Naive thymus-derived CD4-positive, alpha-beta T cell (primary cell): Measurements from ENCODE around the gene HUS1B. TPM values are rescaled to one million over a fixed set of nuclear protein-coding genes. Genes with fewer than 3 reads are reported as not detected.

Experiments used
- ATAC-seq: fragments of 150-1000 bp; cut with Tn5 transposase; 2 replicates; pipeline ENCODE4 v1.10.0; 2021; ENCODE audit warnings: mild to moderate bottlenecking, moderate library complexity
- CTCF ChIA-PET: fragments of 350-600 bp; sonication (Branson Sonifier 250); formaldehyde crosslinking; loops from one replicate; lab custom pipeline; 2021; ENCODE audit warnings: antibody characterized with exemption; lab: Charles Lee
- POLR2A ChIA-PET: fragments of 350-600 bp; sonication (Branson Sonifier 250); formaldehyde crosslinking; loops from one replicate; lab custom pipeline; 2021; ENCODE audit warnings: antibody characterized with exemption, inconsistent platforms; lab: Charles Lee
- DNase-seq, 9 donors: peaks; one replicate each; pipeline versions ENCODE4 v3.0.0 to v3.0.0-alpha.2; 2020 to 2022; ENCODE audit warnings: mixed read lengths in 1 of 9
- H3K27ac ChIP-seq: one replicate; pipeline ENCODE4 v1.7.0; 2013; ENCODE audit warnings: mild to moderate bottlenecking, low read depth, low read length, moderate library complexity
- H3K27me3 ChIP-seq, 2 donors: one replicate each; pipeline ENCODE4 v1.7.0; 2013; ENCODE audit warnings: low read length in 2 of 2, mild to moderate bottlenecking in 2 of 2, moderate library complexity in 2 of 2; ENCODE audit not compliant: control insufficient read depth in 2 of 2, insufficient read depth in 2 of 2
- H3K36me3 ChIP-seq, 3 experiments: 1 replicate in 2 of 3; 2 replicates in 1 of 3; pipeline ENCODE4 v1.7.0; 2013; ENCODE audit warnings: low read length in 3 of 3, mild to moderate bottlenecking in 3 of 3, moderate library complexity in 1 of 3; ENCODE audit not compliant: insufficient read depth in 3 of 3, control insufficient read depth in 2 of 3
- H3K4me1 ChIP-seq, 2 donors: one replicate each; pipeline ENCODE4 v1.7.0; 2013; ENCODE audit warnings: low read length in 2 of 2, mild to moderate bottlenecking in 2 of 2, moderate library complexity in 1 of 2; ENCODE audit not compliant: control insufficient read depth in 2 of 2, insufficient read depth in 2 of 2
- H3K4me3 ChIP-seq: 2 replicates; pipeline ENCODE4 v1.7.0; 2013; ENCODE audit warnings: mild to moderate bottlenecking, low read length
- H3K9me3 ChIP-seq, 3 experiments: 1 replicate in 2 of 3; 2 replicates in 1 of 3; pipeline ENCODE4 v1.7.0; 2013; ENCODE audit warnings: low read length in 3 of 3; ENCODE audit not compliant: control insufficient read depth in 2 of 3
- H3K27ac Mint-ChIP-seq, 9 donors: one replicate each; pipeline ENCODE4 v1.8.0; 2020 to 2022; ENCODE audit warnings: mixed read lengths in 9 of 9, mild to moderate bottlenecking in 8 of 9, moderate library complexity in 5 of 9, inconsistent platforms in 2 of 9
- H3K27me3 Mint-ChIP-seq, 5 donors: one replicate each; pipeline ENCODE4 v1.8.0; 2021 to 2022; ENCODE audit warnings: mixed read lengths in 5 of 5, mild to moderate bottlenecking in 1 of 5
- H3K36me3 Mint-ChIP-seq, 5 donors: one replicate each; pipeline ENCODE4 v1.8.0; 2020 to 2022; ENCODE audit warnings: mixed read lengths in 5 of 5, mild to moderate bottlenecking in 3 of 5, inconsistent platforms in 1 of 5
- H3K4me1 Mint-ChIP-seq, 7 donors: one replicate each; pipeline ENCODE4 v1.8.0; 2020 to 2022; ENCODE audit warnings: mixed read lengths in 7 of 7, mild to moderate bottlenecking in 3 of 7, inconsistent platforms in 1 of 7
- H3K4me3 Mint-ChIP-seq, 10 donors: one replicate each; pipeline ENCODE4 v1.8.0; 2020 to 2022; ENCODE audit warnings: mild to moderate bottlenecking in 10 of 10, mixed read lengths in 10 of 10, moderate library complexity in 6 of 10, inconsistent platforms in 2 of 10
- H3K9me3 Mint-ChIP-seq, 11 donors: one replicate each; pipeline ENCODE4 v1.8.0; 2020 to 2022; ENCODE audit warnings: mixed read lengths in 11 of 11, mild to moderate bottlenecking in 4 of 11, inconsistent platforms in 1 of 11, moderate library complexity in 1 of 11
- intact Hi-C, 2 donors: fragments of 100-400 bp; cut with micrococcal nuclease; formaldehyde crosslinking; loops; one replicate each; pipeline ENCODE4 v1.15.1; 2023
- polyA plus RNA-seq, 2 donors: library from polyadenylated mRNA; unstranded; fragments of 300-500 nt; fragmentation: Illumina TruSeq; gene quantifications; one replicate each; pipeline ENCODE4 v1.2.3, GENCODE V29; 2021
- total RNA-seq, 6 experiments: library from RNA in 5 of 6; stranded (reverse) in 5 of 6; gene quantifications; 1 replicate in 5 of 6; 2 replicates in 1 of 6; pipeline ENCODE4 v1.2.3 and lab custom pipeline; 2021 to 2026

Gene HUS1B
- total and polyA plus RNA-seq, 7 experiments from 2014 or later, result 1.1 to 3.5 (median 2.1) TPM

DNA sequence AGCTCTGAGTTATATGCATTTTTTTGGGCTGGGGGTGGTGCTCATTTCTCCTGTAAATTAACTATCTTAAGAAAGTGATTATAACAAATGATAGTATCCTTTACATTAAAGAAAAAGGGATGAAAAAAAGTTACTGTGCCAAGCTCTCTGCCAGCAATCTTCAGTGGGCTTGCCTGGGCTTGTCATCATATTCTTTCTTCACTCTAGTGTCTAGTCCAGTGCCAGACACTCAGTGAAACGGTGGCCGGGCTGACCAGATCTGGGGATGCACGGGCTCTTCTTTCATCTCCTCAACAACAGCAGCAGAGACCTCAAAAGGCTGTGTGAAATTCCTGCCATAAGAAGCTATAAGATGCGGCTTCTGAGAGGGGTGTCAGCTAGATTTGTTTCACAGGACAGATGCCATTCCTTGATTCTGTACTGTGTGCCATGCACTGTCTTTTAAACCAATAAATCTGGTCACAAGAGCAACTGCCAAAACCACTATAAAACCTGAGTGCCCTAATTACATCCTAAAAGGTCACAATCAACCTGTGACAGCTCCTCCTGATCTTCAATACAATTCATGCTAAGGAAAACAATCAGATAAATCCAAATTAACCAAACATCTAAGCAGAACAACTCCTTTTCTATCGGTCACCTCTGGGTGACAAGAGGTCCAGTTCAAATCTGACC lies 23.9 kb upstream of the HUS1B start:
- Mint-ChIP-seq H3K4me1 (peaks cover 48 to 67% (median 56%) of the 10 kb centered on the region in 7 donors), H3K27me3 (no peaks in the 10 kb centered on the region), H3K4me3 (peak overlapping the region in 2 of 10 donors; percentile 3 to 11), H3K27ac (no peak overlapping the region), H3K9me3 (no peaks in the 10 kb centered on the region), H3K36me3 (peaks cover 8 to 39% (median 18%) of the 10 kb centered on the region in 5 donors)
- Histone ChIP-seq H3K27me3 (no peaks in the 10 kb centered on the region), H3K9me3 (no peaks in the 10 kb centered on the region), H3K36me3 (no peaks in the 10 kb centered on the region), H3K27ac (no peak overlapping the region), H3K4me1 (peaks cover 20 to 27% of the 10 kb centered on the region in 2 donors), H3K4me3 (no peak overlapping the region)
- intact Hi-C loops, result loop anchor here in 1 of 2 donors (10.0 kb wide), 1 partner anchor 66 kb away; no protein-coding TSS in a partner anchor
- POLR2A ChIA-PET, result no interaction called here
- no peak for DNase-seq
- CTCF ChIA-PET, result no interaction called here
- no peak for ATAC-seq

DNA sequence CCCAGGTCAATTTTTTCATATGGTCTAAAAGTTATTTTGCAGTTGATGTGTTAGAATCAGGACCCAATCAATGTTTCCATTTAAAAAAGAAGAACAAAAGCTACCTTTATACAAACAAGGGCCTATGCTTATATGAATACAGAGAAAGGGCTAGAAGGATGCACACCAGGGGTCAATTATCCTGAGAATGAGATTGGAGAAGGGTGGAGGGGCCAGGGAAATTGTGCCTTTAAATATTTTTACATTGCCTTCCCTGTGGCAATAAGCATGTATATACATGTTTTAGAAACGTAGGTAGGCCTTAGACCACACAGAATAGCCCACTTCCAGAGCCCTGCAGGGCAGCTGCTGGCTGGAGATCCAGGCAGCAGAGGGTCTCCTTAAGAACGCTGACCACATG lies 23.4 kb upstream of the HUS1B start:
- Mint-ChIP-seq H3K4me3 (peak overlapping the region in 1 of 10 donors; percentile 3), H3K27ac (no peak overlapping the region), H3K36me3 (peaks cover 5 to 35% (median 15%) of the 10 kb centered on the region in 5 donors), H3K4me1 (peaks cover 44 to 62% (median 52%) of the 10 kb centered on the region in 7 donors), H3K9me3 (no peaks in the 10 kb centered on the region), H3K27me3 (no peaks in the 10 kb centered on the region)
- H3K4me3 ChIP-seq, result no peak overlapping the region
- ChIA-PET CTCF (no interaction called here), POLR2A (no interaction called here)
- no peaks in the 10 kb centered on the region for H3K36me3 ChIP-seq
- DNase-seq (no peak), ATAC-seq (no peak)
- no peak overlapping the region for H3K27ac ChIP-seq
- H3K27me3 ChIP-seq, result no peaks in the 10 kb centered on the region
- intact Hi-C loops, result loop anchor here in 1 of 2 donors (10.0 kb wide), 1 partner anchor 65 kb away; no protein-coding TSS in a partner anchor
- H3K4me1 ChIP-seq, result peaks cover 15 to 21% of the 10 kb centered on the region in 2 donors
- H3K9me3 ChIP-seq, result no peaks in the 10 kb centered on the region

DNA sequence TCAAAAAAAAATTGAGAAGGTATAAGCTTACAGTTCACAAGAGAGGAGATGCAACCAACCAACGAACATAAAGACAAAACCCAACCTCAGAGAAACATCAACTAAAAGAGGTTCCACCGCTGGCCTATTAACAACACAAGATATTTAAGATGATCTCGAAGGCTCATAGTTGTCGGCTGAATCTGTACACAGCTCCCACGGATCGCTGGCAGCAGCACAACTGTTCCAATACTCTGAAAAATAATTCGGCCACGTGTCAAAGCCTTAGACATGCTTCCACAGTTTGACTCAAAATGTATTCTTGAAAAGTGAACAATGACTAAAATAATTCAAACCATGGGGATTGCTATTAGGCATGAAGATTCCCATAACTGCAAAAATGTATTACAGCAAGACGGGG lies 22.4 kb upstream of the HUS1B start:
- Histone ChIP-seq H3K27me3 (no peaks in the 10 kb centered on the region), H3K9me3 (no peaks in the 10 kb centered on the region), H3K4me3 (no peak overlapping the region), H3K27ac (no peak overlapping the region), H3K4me1 (peaks cover 5 to 15% of the 10 kb centered on the region in 2 donors), H3K36me3 (no peaks in the 10 kb centered on the region)
- peaks cover 5 to 32% (median 16%) of the 10 kb centered on the region in 5 donors for H3K36me3 Mint-ChIP-seq
- POLR2A ChIA-PET, result no interaction called here
- no peaks in the 10 kb centered on the region for H3K9me3 Mint-ChIP-seq
- H3K4me1 Mint-ChIP-seq, result peaks cover 46 to 68% (median 54%) of the 10 kb centered on the region in 7 donors
- H3K27ac Mint-ChIP-seq, result no peak overlapping the region
- H3K27me3 Mint-ChIP-seq, result no peaks in the 10 kb centered on the region
- CTCF ChIA-PET, result no interaction called here
- DNase-seq (no peak), ATAC-seq (no peak)
- H3K4me3 Mint-ChIP-seq, result no peak overlapping the region
- intact Hi-C loops, result no loop called here

DNA sequence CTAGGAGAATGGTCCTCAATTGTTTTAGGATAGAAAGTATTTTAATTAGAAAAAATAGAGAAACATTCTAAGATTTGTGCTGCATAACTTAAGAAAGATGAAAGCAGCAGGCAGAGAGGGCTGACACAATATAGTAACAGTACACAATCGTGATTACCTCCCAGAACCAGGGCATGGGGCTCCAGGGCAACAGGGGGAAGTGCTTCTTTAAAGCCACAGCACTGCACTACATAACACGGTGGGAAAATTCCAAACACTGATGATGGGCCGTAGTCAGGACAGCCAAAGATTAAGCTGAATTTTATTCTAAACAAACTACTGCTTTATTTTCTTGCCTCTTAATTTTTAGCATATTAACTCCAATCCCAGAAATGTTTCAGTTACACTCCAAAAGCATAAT lies 21.6 kb upstream of the HUS1B start:
- H3K9me3 ChIP-seq, result no peaks in the 10 kb centered on the region
- ATAC-seq (no peak), DNase-seq (no peak)

DNA sequence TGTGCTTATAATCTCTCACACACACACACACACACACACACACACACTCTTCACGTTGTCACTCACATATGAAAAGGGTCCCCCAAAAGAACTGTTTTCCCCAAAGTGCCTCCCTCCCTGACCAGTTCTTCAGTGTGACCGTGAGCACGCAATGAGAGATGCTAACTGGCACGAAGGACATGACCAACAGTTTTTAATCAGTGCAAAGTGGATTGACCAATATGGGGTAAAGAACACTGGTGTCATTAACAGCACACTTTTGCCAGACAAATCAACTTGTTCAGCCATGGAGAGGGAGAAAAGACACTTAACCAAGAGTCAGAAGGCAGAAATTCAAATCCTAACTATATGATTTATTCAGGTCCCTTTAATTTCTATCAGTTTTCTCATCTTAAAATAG lies 21.0 kb upstream of the HUS1B start:
- no peak overlapping the region for H3K27ac Mint-ChIP-seq
- H3K4me3 ChIP-seq, result no peak overlapping the region
- H3K4me1 Mint-ChIP-seq, result peaks cover 35 to 54% (median 41%) of the 10 kb centered on the region in 7 donors
- no peaks in the 10 kb centered on the region for H3K27me3 ChIP-seq
- DNase-seq (no peak), ATAC-seq (no peak)
- H3K4me1 ChIP-seq, result peaks cover 0 to 5% of the 10 kb centered on the region in 2 donors
- no peak overlapping the region for H3K27ac ChIP-seq
- no peaks in the 10 kb centered on the region for H3K36me3 ChIP-seq
- no peaks in the 10 kb centered on the region for H3K9me3 Mint-ChIP-seq
- no peaks in the 10 kb centered on the region for H3K9me3 ChIP-seq
- intact Hi-C loops, result no loop called here
- no peak overlapping the region for H3K4me3 Mint-ChIP-seq
- ChIA-PET CTCF (no interaction called here), POLR2A (no interaction called here)
- H3K36me3 Mint-ChIP-seq, result peaks cover 4 to 31% (median 16%) of the 10 kb centered on the region in 5 donors
- no peaks in the 10 kb centered on the region for H3K27me3 Mint-ChIP-seq

More for the DNA sequence above, 21.6 kb upstream of the HUS1B start:
- Histone ChIP-seq H3K36me3 (no peaks in the 10 kb centered on the region), H3K4me1 (peaks cover 0 to 8% of the 10 kb centered on the region in 2 donors), H3K27ac (no peak overlapping the region), H3K4me3 (no peak overlapping the region), H3K27me3 (no peaks in the 10 kb centered on the region)
- CTCF ChIA-PET, result no interaction called here
- Mint-ChIP-seq H3K36me3 (peaks cover 5 to 32% (median 16%) of the 10 kb centered on the region in 5 donors), H3K4me3 (no peak overlapping the region), H3K27ac (no peak overlapping the region), H3K4me1 (peaks cover 38 to 60% (median 47%) of the 10 kb centered on the region in 7 donors), H3K9me3 (no peaks in the 10 kb centered on the region), H3K27me3 (no peaks in the 10 kb centered on the region)
- POLR2A ChIA-PET, result no interaction called here
- intact Hi-C loops, result no loop called here

DNA sequence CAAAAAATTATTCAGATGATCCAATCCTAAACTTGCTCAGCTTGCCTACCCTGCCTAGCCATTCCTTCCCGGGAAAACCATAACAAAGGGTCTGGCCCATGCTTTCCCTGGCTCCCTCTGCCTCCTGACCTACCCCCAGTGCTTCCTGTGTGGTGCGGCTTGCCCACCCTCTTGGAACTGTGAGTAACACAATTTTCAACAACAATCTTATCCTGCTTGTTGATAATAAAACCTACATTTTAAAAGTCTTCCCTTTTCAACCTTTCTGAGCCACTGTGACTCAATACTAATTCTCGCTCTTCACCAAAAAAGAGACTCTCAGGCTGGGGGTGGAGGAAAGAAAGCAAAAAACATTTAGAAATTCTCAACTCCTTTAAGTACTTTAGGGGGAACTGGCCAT lies 18.1 kb upstream of the HUS1B start:
- no peaks in the 10 kb centered on the region for H3K36me3 ChIP-seq
- Mint-ChIP-seq H3K4me1 (peaks cover 17 to 41% (median 25%) of the 10 kb centered on the region in 7 donors), H3K4me3 (no peak overlapping the region), H3K9me3 (peaks cover 0 to 9% (median 0%) of the 10 kb centered on the region in 11 donors), H3K36me3 (peaks cover 5 to 27% (median 26%) of the 10 kb centered on the region in 5 donors), H3K27me3 (no peaks in the 10 kb centered on the region), H3K27ac (peak overlapping the region in 1 of 9 donors; percentile 32)
- no peaks in the 10 kb centered on the region for H3K4me1 ChIP-seq
- CTCF ChIA-PET, result interaction anchor here (0.8 kb wide), 1 partner anchor 9 kb away, joined by 3 read pairs; no protein-coding TSS in a partner anchor
- no peak overlapping the region for H3K27ac ChIP-seq
- DNase-seq (no peak), ATAC-seq (no peak)
- H3K9me3 ChIP-seq, result no peaks in the 10 kb centered on the region
- H3K27me3 ChIP-seq, result no peaks in the 10 kb centered on the region
- intact Hi-C loops, result no loop called here
- H3K4me3 ChIP-seq, result no peak overlapping the region
- POLR2A ChIA-PET, result no interaction called here
